Parathyroid adenoma (tissue), 2 donors: Measurements from ENCODE around the gene ZNF550.

ENCODE experiments used
- H2AFZ ChIP-seq: fragments of 300-600 bp; sonication (generic); one replicate; pipeline ENCODE4 v1.7.0; 2017; ENCODE audit warnings: antibody characterized with exemption, mild to moderate bottlenecking
- H3K27ac ChIP-seq: fragments of 300-600 bp; sonication (generic); one replicate; pipeline ENCODE4 v1.7.0; 2017
- H3K27me3 ChIP-seq: fragments of 300-600 bp; sonication (generic); one replicate; pipeline ENCODE4 v1.7.0; 2017; ENCODE audit warnings: low read length; ENCODE audit not compliant: control insufficient read depth, insufficient read depth
- H3K36me3 ChIP-seq: fragments of 300-600 bp; sonication (generic); one replicate; pipeline ENCODE4 v1.7.0; 2017; ENCODE audit warnings: low read length; ENCODE audit not compliant: control insufficient read depth, insufficient read depth
- H3K4me1 ChIP-seq: fragments of 300-600 bp; sonication (generic); one replicate; pipeline ENCODE4 v1.7.0; 2017; ENCODE audit warnings: control low read depth
- H3K4me2 ChIP-seq: fragments of 300-600 bp; sonication (generic); one replicate; pipeline ENCODE4 v1.7.0; 2017; ENCODE audit warnings: low read length
- H3K4me3 ChIP-seq: fragments of 300-600 bp; sonication (generic); one replicate; pipeline ENCODE4 v1.7.0; 2017; ENCODE audit warnings: low read depth, low read length
- H3K79me2 ChIP-seq: fragments of 300-600 bp; sonication (generic); one replicate; pipeline ENCODE4 v1.7.0; 2017; ENCODE audit warnings: control low read depth
- H3K9ac ChIP-seq: fragments of 300-600 bp; sonication (generic); one replicate; pipeline ENCODE4 v1.7.0; 2017; ENCODE audit warnings: mild to moderate bottlenecking
- H3K9me3 ChIP-seq: fragments of 300-600 bp; sonication (generic); one replicate; pipeline ENCODE4 v1.7.0; 2017; ENCODE audit warnings: low read length; ENCODE audit not compliant: control insufficient read depth
- TF ChIP-seq, protein P1 (sequence below): fragments of 300-600 bp; sonication (generic); IDR thresholded peaks from one replicate; pipeline ENCODE4 v1.7.0; 2017; ENCODE audit warnings: antibody characterized with exemption, mild to moderate bottlenecking
- donor health status: primary hyperparathyroidism.

Gene ZNF550

DNA sequence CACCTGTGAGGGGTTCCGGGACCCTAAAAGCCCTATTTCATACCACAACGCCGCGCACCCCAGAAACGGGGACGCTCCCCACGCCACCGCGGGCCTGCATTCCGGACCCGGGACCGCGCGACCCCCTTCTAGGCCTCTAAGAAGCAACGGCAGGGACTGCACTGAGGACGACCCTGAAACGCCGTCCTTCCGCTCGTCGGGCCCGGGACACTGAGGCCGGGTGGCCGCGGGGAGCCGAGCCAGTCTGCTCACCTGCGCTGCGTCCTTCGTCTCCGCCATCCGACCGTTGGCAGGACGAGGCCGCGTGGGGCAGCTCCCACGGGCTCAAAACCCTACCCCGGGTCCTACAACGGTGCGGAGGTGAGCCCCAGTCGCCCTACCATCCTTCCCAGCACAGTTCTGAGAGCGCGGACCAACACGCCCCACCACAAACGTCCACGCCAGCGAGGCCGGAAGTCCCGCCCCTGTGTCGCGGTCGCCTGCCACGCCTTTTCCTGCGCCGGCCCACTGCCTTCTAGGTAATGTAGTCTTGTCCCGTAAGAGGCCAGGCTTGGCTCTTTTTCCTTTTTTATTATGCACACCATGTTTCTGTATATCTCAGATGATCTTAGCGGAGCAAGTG is at the start of gene ZNF550:
Gene ZNF550, minus strand, starts transcription at position 460 of the 622 bp plus-strand sequence. Its CDS starts 181 bp downstream, at position 279.
- Histone ChIP-seq H3K27me3 (no peaks in the 10 kb centered on the region), H3K9me3 (no peaks in the 10 kb centered on the region), H2AFZ (peak within 1 kb of the TSS; percentile 99), H3K4me1 (peaks cover 16% of the 10 kb centered on the region), H3K79me2 (peaks cover 22% of the 10 kb centered on the region), H3K27ac (peak within 1 kb of the TSS; percentile 75), H3K9ac (peak within 1 kb of the TSS; percentile 85), H3K4me2 (peak within 1 kb of the TSS; percentile 88), H3K36me3 (no peaks in the 10 kb centered on the region), H3K4me3 (peak within 1 kb of the TSS; percentile 74)
- TF ChIP-seq, protein P1, sequence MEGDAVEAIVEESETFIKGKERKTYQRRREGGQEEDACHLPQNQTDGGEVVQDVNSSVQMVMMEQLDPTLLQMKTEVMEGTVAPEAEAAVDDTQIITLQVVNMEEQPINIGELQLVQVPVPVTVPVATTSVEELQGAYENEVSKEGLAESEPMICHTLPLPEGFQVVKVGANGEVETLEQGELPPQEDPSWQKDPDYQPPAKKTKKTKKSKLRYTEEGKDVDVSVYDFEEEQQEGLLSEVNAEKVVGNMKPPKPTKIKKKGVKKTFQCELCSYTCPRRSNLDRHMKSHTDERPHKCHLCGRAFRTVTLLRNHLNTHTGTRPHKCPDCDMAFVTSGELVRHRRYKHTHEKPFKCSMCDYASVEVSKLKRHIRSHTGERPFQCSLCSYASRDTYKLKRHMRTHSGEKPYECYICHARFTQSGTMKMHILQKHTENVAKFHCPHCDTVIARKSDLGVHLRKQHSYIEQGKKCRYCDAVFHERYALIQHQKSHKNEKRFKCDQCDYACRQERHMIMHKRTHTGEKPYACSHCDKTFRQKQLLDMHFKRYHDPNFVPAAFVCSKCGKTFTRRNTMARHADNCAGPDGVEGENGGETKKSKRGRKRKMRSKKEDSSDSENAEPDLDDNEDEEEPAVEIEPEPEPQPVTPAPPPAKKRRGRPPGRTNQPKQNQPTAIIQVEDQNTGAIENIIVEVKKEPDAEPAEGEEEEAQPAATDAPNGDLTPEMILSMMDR = no peak

GRCh38 chr19:57606931-57607330 is 47.3 kb upstream of the ZNF550 start:
- no peaks in the 10 kb centered on the region for H3K9me3 ChIP-seq

GRCh38 chr19:57599761-57600383 is 40.2 kb upstream of the ZNF550 start, which contains the start of gene ZNF530:
ZNF530 (plus strand) TSS chr19:57599885; CDS start chr19:57604346, 4,461 bp downstream.
- TF ChIP-seq, protein P1 = no peak
- Histone ChIP-seq H3K9me3 (no peaks in the 10 kb centered on the region), H3K36me3 (no peaks in the 10 kb centered on the region), H3K27ac (peak within 1 kb of the TSS; percentile 78), H3K27me3 (no peaks in the 10 kb centered on the region), H2AFZ (peak within 1 kb of the TSS; percentile 95), H3K4me3 (peak within 1 kb of the TSS; percentile 79), H3K9ac (no peak within 1 kb of the TSS), H3K79me2 (peaks cover 5% of the 10 kb centered on the region), H3K4me1 (peaks cover 5% of the 10 kb centered on the region), H3K4me2 (peak within 1 kb of the TSS; percentile 86)

More at GRCh38 chr19:57606931-57607330, 47.3 kb upstream of the ZNF550 start:
- no peaks in the 10 kb centered on the region for H3K36me3 ChIP-seq
- H3K4me3 ChIP-seq = no peak overlapping the region
- TF ChIP-seq, protein P1 = no peak
- H3K79me2 ChIP-seq = no peaks in the 10 kb centered on the region
- H2AFZ ChIP-seq = no peak overlapping the region
- no peaks in the 10 kb centered on the region for H3K4me1 ChIP-seq
- no peak overlapping the region for H3K4me2 ChIP-seq
- H3K27ac ChIP-seq = no peak overlapping the region
- no peaks in the 10 kb centered on the region for H3K27me3 ChIP-seq
- no peak overlapping the region for H3K9ac ChIP-seq

GRCh38 chr19:57599377-57599760 is 39.7 kb upstream of the ZNF550 start:
- H3K4me1 ChIP-seq = peaks cover 5% of the 10 kb centered on the region
- peaks cover 5% of the 10 kb centered on the region for H3K79me2 ChIP-seq
- peak overlapping the region; percentile 86 for H3K4me2 ChIP-seq
- H3K4me3 ChIP-seq = peak overlapping the region; percentile 79
- H3K9ac ChIP-seq = no peak overlapping the region
- H3K27me3 ChIP-seq = no peaks in the 10 kb centered on the region
- TF ChIP-seq, protein P1 = no peak
- no peaks in the 10 kb centered on the region for H3K36me3 ChIP-seq
- H3K9me3 ChIP-seq = no peaks in the 10 kb centered on the region
- peak overlapping the region; percentile 78 for H3K27ac ChIP-seq
- H2AFZ ChIP-seq = peak overlapping the region; percentile 95
